GM06990 (cell line): Measurements from ENCODE around the gene INSR.

ENCODE experiments used
- DNase-seq: peaks from one replicate; pipeline ENCODE4 v3.0.0-alpha.2; 2011; ENCODE audit not compliant: insufficient read length; ENCODE audit errors: extremely low read depth
- H3K27me3 ChIP-seq: replicated peaks from 2 replicates; pipeline ENCODE4 v1.6.0; 2011; ENCODE audit warnings: low read length; ENCODE audit not compliant: control insufficient read depth, insufficient read depth
- H3K36me3 ChIP-seq: 2 replicates; pipeline ENCODE4 v1.5.1; 2011; ENCODE audit warnings: low read length; ENCODE audit not compliant: control insufficient read depth, insufficient read depth
- H3K4me3 ChIP-seq: replicated peaks from 2 replicates; pipeline ENCODE4 v1.5.1; 2011; ENCODE audit warnings: low read depth, mild to moderate bottlenecking, control low read depth, low read length
- TF ChIP-seq, protein P1 (sequence below): IDR thresholded peaks from 2 replicates; pipeline ENCODE4 v1.5.1; 2011; ENCODE audit warnings: low read length, control low read depth, mild to moderate bottlenecking, inconsistent platforms; ENCODE audit not compliant: insufficient read depth, poor library complexity, severe bottlenecking

INSR gene

GRCh38 chr19:7293762-7294557 is at the start of gene INSR:
TSS of gene INSR (minus strand) at chr19:7294414. CDS start at chr19:7293891, 523 bp downstream.
- Histone ChIP-seq H3K36me3 (no peaks in the 10 kb centered on the region), H3K4me3 (peak within 1 kb of the TSS; percentile 83), H3K27me3 (no peaks in the 10 kb centered on the region)
- TF ChIP-seq, protein P1, sequence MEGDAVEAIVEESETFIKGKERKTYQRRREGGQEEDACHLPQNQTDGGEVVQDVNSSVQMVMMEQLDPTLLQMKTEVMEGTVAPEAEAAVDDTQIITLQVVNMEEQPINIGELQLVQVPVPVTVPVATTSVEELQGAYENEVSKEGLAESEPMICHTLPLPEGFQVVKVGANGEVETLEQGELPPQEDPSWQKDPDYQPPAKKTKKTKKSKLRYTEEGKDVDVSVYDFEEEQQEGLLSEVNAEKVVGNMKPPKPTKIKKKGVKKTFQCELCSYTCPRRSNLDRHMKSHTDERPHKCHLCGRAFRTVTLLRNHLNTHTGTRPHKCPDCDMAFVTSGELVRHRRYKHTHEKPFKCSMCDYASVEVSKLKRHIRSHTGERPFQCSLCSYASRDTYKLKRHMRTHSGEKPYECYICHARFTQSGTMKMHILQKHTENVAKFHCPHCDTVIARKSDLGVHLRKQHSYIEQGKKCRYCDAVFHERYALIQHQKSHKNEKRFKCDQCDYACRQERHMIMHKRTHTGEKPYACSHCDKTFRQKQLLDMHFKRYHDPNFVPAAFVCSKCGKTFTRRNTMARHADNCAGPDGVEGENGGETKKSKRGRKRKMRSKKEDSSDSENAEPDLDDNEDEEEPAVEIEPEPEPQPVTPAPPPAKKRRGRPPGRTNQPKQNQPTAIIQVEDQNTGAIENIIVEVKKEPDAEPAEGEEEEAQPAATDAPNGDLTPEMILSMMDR, result no peak
- peak; percentile 93 for DNase-seq

- DNase-seq, result no peak
- Histone ChIP-seq H3K36me3 (no peaks in the 10 kb centered on the region), H3K27me3 (no peaks in the 10 kb centered on the region), H3K4me3 (no peak overlapping the region)
- TF ChIP-seq, protein P1, result no peak
Measured at GRCh38 chr19:7342143-7342542, 47.9 kb upstream of the INSR start.

DNA sequence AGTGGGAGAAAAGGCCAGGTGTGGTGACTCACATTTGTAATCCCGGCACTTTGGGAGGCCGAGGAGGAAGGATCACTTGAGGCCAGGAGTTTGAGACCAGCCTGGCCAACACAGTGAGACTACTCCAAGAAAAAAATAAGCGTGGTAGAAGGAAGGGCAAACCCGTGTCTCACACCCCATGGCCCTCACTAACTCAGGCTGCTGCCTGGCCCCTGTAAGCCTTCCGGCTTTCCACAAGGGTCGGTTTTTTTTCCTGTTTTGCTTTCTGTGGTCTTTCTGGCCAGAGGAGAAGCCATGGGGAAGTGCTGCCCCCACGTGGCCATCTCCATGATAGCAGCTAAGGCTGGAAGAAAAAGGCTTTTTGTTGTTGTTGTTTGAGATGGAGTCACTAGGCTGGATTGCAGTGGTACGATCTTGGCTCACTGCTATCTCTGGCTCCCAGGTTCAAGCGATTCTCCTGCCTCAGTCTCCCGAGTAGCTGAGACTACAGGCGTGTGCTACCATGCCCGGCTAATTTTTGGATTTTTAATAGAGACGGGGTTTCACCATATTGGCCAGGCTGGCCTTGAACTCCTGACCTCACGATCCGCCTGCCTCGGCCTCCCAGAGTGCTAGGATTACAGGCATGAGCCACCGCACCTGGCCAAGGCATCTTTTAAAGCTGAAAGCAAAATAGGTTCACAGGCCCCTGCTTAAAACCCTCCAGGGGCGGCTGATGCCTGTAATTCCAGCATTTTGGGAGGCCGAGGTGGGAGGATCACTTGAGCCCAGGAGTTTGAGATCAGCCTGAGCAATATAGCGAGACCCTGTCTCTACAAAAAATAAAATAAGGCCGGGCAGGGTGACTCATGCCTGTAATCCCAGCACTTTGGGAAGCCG is 47.0 kb upstream of the INSR start:
- no peaks in the 10 kb centered on the region for H3K36me3 ChIP-seq
- no peak overlapping the region for H3K4me3 ChIP-seq
- H3K27me3 ChIP-seq, result no peaks in the 10 kb centered on the region
- TF ChIP-seq, protein P1, result peak; percentile 89
- peak; percentile 75 for DNase-seq

- Histone ChIP-seq H3K4me3 (no peak overlapping the region), H3K36me3 (no peaks in the 10 kb centered on the region), H3K27me3 (no peaks in the 10 kb centered on the region)
- TF ChIP-seq, protein P1, result peak; percentile 43
- peak; percentile 82 for DNase-seq
Measured at GRCh38 chr19:7337380-7338194, 43.4 kb upstream of the INSR start.

DNA sequence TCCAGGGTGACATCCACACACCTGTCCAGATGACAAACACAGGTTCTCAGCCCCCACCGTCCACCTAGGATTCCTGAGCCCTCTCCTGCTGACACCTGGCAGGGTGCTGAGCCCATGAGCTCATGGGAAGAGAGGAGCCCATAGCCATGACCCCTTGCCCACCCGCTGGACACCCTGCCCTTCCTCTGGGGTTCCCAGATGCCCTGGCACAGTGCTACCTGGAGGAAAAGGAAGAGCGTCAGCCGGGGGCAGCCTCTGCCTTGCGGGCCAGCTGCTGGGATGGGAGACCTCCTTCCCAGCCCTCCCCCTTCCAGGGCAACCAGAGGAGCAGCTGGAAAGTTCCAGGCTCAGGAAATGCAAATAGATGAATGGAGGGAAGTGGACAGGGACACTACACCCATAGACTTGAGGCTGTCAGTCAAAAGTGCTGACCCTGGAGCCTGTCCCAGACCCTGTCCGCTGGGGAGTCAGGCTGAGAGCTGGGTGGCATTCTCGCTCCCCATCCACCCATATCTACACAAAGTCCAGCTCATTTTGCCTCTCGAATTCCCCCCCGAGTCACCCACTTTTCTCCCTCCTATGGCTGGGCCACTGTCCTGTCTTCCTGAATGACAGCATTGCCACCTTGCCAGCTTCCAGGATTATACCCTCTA is 42.2 kb upstream of the INSR start:
- H3K27me3 ChIP-seq, result no peaks in the 10 kb centered on the region
- DNase-seq, result no peak
- H3K4me3 ChIP-seq, result no peak overlapping the region
- H3K36me3 ChIP-seq, result no peaks in the 10 kb centered on the region
- TF ChIP-seq, protein P1, result no peak
